HK-2 (cell line): Measurements from ENCODE around the gene C15orf62.
A peak's percentile ranks its signal among the peaks of the same experiment; 100 is the strongest.

Experiments used
- DNase-seq: peaks from one replicate; pipeline ENCODE4 v3.0.0-alpha.2; 2018; ENCODE audit not compliant: unreplicated experiment

The C15orf62 gene

GRCh38 chr15:40815042-40815698, 45.4 kb downstream of the C15orf62 start:
- DNase-seq, result peak; percentile 7

DNA sequence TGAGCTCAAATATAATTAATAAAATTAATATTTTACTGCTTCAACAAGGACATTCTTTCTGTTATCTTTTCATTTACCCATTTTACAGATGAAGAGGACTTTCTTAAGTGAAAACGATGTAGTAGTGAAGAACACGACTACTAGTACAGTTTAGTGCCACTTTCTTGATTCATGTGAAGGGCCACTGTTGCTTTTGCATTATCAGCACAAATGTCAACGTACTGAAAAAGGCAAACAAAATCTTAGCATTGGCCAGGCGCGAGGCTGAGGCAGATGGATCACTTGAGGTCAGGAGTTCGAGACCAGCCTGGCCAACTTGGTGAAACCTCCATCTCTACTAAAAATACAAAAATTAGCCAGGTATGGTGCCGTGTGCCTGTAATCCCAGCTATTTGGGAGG, 49.3 kb downstream of the C15orf62 start:
- no peak for DNase-seq

- DNase-seq, result no peak
These were observed 51.4 kb downstream of the C15orf62 start for GRCh38 chr15:40821195-40821594.
